Adrenal gland (tissue), 5 donors: Measurements from ENCODE around the gene TNIK.

Experiments used
- CTCF ChIP-seq, 6 experiments: fragments of 450-650 bp in 4 of 6; fragments of 200-600 bp in 2 of 6; sonication (generic) in 1 of 6; IDR thresholded peaks; 1 replicate in 5 of 6; 2 replicates in 1 of 6; pipeline versions ENCODE4 v1.5.1 to v1.8.0; 2016 to 2021; ENCODE audit warnings: antibody characterized with exemption in 6 of 6, mild to moderate bottlenecking in 2 of 6, moderate library complexity in 1 of 6
- POLR2A ChIP-seq, 2 donors: fragments of 450-650 bp; IDR thresholded peaks; one replicate each; pipeline ENCODE4 v1.6.1; 2017; ENCODE audit warnings: antibody characterized with exemption in 2 of 2, mild to moderate bottlenecking in 2 of 2, moderate library complexity in 1 of 2
- donor health status: DM: no; HTN: no; CAD: no.

GRCh38 chr3:171340434-171340833, 119.8 kb downstream of the TNIK start:
- no peak for TF ChIP-seq CTCF (IDR thresholded peaks at IDR 0.05)
- no peak for TF ChIP-seq POLR2A (IDR thresholded peaks at IDR 0.05)
